ENCODE results near the gene CYP4F11. TPM values are rescaled to one million over a fixed set of nuclear protein-coding genes. Genes with fewer than 3 reads are reported as not detected.

Gene CYP4F11
- total RNA-seq, 1 experiment from 2014 or later = not detected

DNA sequence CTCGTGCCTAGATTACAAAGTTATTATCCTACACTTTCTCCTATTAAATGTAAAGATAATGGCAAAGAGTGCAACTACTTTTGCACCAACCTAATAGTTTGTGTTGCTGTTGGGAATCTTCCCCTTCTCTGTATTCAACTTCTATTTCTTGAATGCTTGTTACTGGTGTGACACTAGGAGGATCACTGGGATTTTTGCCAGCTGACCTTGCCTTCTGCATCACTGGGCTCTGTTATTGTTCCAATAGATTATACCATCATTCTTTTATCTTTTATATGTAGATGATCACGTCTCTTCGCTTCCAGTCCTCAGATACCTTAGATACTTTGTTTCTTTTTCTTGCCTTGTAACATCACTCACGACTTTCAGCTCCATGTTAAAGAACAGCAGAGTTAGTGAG, 11.0 kb upstream of the CYP4F11 start:
- Histone ChIP-seq H3K14ac (ENCODE audit: insufficient read depth, low read length) (no peak overlapping the region), H3K23me2 (ENCODE audit: insufficient read length, low read depth, low read length, poor library complexity, severe bottlenecking) (no peaks in the 10 kb centered on the region), H3K79me2 (ENCODE audit: insufficient read depth, low read length) (no peaks in the 10 kb centered on the region), H3K4me1 (ENCODE audit: insufficient read depth, low read length) (no peaks in the 10 kb centered on the region), H4K5ac (ENCODE audit: insufficient read length, low read depth, low read length) (no peak overlapping the region), H3K23ac (ENCODE audit: insufficient read length, low read depth, low read length) (no peak overlapping the region), H2AFZ (ENCODE audit: low read length) (no peak overlapping the region), H2BK12ac (ENCODE audit: insufficient read length, low read depth, low read length) (no peak overlapping the region), H3T11ph (ENCODE audit: low read length) (no peak overlapping the region), H2AK5ac (ENCODE audit: insufficient read length, low read length) (no peak overlapping the region), H3K79me1 (ENCODE audit: insufficient read depth, low read depth, low read length, poor library complexity, severe bottlenecking) (no peaks in the 10 kb centered on the region), H3K27ac (ENCODE audit: insufficient read length, low read depth, low read length) (no peak overlapping the region), H2BK20ac (ENCODE audit: low read depth, low read length, poor library complexity, severe bottlenecking) (no peak overlapping the region), H3K4me2 (ENCODE audit: insufficient read depth, insufficient read length, low read length) (no peak overlapping the region), H2BK15ac (ENCODE audit: low read depth, low read length) (no peak overlapping the region), H3K27me3 (ENCODE audit: insufficient read depth, low read length) (no peaks in the 10 kb centered on the region), H3K4ac (ENCODE audit: low read depth, low read length) (no peak overlapping the region), H2BK120ac (ENCODE audit: low read depth, low read length, poor library complexity, severe bottlenecking) (no peak overlapping the region), H3K18ac (ENCODE audit: insufficient read length, low read depth, low read length) (no peak overlapping the region), H3K56ac (ENCODE audit: insufficient read length, low read depth, low read length) (no peak overlapping the region), H4K8ac (replicated peaks; ENCODE audit: insufficient read length, low read depth, low read length) (no peak overlapping the region), H2BK5ac (ENCODE audit: insufficient read length, low read length) (no peak overlapping the region), H4K91ac (ENCODE audit: insufficient read length, low read depth, low read length) (no peak overlapping the region), H3K9me3 (ENCODE audit: control insufficient read depth, low read depth, low read length) (peaks cover 68% of the 10 kb centered on the region), H4K20me1 (ENCODE audit: control insufficient read depth, insufficient read depth, insufficient read length) (no peaks in the 10 kb centered on the region), H3K9ac (ENCODE audit: extremely low read depth, insufficient read length, low read length) (no peak overlapping the region)
- no peak overlapping the region for H3K4me3 Mint-ChIP-seq
- H3K4me1 Mint-ChIP-seq = no peaks in the 10 kb centered on the region
- H3K9me3 Mint-ChIP-seq = peaks cover 86% of the 10 kb centered on the region in 2 experiments
- TF ChIP-seq, protein P1, sequence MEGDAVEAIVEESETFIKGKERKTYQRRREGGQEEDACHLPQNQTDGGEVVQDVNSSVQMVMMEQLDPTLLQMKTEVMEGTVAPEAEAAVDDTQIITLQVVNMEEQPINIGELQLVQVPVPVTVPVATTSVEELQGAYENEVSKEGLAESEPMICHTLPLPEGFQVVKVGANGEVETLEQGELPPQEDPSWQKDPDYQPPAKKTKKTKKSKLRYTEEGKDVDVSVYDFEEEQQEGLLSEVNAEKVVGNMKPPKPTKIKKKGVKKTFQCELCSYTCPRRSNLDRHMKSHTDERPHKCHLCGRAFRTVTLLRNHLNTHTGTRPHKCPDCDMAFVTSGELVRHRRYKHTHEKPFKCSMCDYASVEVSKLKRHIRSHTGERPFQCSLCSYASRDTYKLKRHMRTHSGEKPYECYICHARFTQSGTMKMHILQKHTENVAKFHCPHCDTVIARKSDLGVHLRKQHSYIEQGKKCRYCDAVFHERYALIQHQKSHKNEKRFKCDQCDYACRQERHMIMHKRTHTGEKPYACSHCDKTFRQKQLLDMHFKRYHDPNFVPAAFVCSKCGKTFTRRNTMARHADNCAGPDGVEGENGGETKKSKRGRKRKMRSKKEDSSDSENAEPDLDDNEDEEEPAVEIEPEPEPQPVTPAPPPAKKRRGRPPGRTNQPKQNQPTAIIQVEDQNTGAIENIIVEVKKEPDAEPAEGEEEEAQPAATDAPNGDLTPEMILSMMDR (conservative IDR thresholded peaks at IDR 0.05) = no peak
- H3K27ac Mint-ChIP-seq = no peak overlapping the region
- peaks cover 0 to 22% (median 14%) of the 10 kb centered on the region in 3 experiments; a peak in 6 of 7 replicates for H3K36me3 Mint-ChIP-seq (ENCODE audit: insufficient read depth in 1 of 3, low read depth in 3 of 3)
- DNase-seq = no peak
- H3K27me3 Mint-ChIP-seq (ENCODE audit: low read depth) = no peaks in the 10 kb centered on the region; the same call in 1 of the 2 replicates
- no CpG with 5 or more reads among the region's 4 CpGs for WGBS (ENCODE audit: extremely low coverage, insufficient read length, low lambda C conversion rate)
